NK-92 (cell line): ENCODE results near the gene GPR89B.
"Not testable (repeated sequence)": the region's sequence is repeated elsewhere in the genome, so short reads cannot be mapped to it uniquely, and the experiment has no call there.

Source experiments
- DNase-seq: peaks from one replicate; lab custom pipeline; 2025; ENCODE audit not compliant: unreplicated experiment; lab: John Stamatoyannopoulos, UW

Gene GPR89B

DNA sequence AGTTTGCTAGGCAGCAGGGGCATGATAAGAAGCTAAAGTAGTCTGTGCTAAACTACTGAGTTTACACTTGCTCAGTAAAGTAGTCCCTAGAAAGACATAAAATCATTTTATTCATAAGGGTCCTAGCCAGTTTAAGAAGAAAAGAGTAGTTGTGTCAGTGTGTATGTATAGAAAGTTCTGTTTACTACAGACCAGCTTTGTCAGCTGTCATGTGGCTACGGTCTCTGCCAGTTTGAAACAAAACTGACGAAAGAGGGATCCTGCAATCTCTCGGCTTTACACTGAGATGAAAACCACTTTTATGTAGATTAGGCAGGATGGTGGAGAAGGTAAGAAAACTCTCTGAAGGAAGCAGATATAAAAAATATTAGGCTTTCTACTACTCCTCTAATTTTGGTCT, 7.1 kb downstream of the GPR89B start:
- DNase-seq: not testable (repeated sequence)

DNA sequence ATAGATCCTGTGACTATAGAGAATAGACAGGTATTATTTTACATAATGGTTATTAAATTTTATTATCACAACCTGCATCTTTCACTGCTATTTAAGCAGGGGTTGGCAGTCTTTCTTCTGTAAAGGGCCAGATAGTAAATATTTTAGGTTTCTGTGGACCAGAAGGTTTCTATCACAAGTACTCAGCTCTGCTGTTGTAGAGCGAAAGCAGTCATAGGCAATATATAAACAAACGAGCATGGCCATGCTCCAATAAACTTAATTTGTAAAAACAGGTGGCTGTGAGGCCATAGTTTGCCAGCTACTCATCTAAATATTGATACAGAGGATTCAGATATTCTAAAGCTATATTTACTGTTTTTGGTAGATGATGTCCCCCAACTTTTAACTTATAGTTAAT, 12.2 kb downstream of the GPR89B start:
- DNase-seq: not testable (repeated sequence)

DNA sequence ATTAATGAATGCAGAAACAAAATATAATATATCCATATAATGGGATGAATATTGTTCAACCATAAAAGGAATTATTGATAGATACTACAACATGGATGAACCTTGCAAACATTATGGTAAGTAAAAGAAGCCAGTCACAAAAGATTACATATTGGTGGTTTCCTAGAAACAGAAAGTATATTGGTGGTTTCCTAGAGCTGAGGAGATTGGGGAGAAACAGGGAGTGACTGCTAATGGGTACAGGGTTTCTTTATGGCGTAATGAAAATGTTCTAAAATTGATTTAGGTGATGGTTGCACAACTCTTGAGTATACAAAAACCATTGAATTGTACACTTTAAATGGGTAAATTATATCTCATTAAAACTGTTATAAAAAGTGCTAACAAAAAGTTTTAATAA, 14.3 kb downstream of the GPR89B start:
- not testable (repeated sequence) for DNase-seq

DNA sequence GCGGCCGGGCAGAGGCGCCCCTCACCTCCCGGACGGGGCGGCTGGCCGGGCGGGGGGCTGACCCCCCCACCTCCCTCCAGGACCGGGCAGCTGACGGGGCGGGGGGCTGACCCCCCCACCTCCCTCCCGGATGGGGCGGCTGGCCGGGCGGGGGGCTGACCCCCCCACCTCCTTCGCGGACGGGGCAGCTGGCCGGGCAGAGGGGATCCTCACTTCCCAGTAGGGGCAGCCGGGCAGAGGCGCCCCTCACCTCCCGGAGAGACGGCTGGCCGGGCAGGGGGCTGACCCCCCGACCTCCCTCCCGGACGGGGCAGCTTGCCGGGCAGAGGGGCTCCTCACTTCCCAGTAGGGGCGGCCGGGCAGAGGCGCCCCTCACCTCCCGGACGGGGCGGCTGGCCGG, 21.3 kb downstream of the GPR89B start:
- DNase-seq: not testable (repeated sequence)

DNA sequence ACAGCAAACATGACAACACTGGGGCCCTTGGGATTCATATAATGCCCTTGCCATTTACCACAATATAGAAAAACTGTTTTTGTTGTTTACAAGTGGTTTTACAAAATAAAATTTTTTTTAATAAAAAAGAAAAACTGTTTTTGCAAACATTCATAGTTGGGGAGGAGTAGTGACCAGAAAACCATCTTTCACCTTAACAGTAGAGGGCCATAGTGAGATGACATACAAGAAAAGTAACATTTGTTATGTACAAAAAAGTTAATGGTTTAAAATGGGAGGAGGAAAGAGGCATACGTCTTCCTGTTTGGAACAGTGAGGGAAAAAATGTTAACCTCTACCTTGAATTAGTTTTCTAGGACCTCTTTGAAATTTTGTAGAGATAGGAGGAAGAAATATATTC, 30.7 kb downstream of the GPR89B start:
- not testable (repeated sequence) for DNase-seq

DNA sequence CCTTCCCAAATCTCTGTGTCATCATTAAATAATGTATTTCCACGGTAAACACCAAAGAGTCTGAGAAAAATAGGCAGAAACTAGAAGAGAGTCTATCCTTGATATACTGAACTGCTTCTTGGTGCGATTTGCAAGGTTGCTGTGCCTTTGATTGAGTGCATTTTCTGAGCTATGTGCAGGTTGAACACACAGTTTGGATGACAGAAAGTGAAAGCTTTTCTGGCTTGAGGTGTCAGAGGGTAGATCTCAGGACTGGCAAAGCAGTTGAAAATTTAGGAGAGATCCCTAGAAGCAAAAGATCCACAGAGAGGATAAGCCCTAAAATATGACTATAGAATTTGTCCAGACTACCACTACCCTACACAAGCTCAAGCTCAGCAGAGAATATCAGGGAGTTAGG, 31.5 kb downstream of the GPR89B start:
- DNase-seq: not testable (repeated sequence)

DNA sequence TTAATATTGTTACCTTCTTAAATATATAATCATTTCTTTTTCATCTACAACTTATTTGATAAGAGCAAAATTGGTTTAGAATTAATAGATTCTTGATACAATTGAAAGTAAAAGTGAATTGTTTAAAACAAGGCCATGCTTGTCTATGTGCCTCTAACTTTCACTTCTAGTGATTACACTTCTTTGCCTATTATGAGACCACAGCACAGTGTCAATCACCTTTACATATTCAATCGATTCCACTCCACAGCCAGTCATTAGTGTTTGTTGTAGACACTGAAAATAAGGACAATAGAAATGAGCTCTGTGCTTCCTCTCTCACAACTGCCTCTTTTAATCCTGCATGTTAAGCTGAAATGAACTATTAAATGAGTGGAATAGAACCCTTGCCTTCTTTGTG, 36.4 kb downstream of the GPR89B start:
- not testable (repeated sequence) for DNase-seq

DNA sequence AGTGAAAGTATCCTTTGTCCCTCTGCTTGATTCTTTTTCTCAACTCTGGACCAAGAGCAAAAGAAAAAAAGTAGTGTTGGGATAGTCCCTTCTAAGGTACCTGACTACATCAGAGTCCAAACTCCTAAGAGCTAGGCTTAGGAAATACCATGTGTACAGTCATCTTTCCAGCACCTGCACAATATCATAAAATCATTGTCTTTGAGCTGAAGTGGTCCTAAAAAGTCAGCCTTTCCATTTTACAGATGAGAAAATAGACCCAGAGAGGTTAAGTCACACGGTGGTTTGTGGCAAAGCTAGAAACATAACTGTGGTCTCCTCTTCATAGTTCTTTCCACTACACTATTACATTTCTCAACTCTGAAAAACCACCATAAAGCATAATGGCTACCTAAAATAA, 38.4 kb downstream of the GPR89B start:
- DNase-seq: not testable (repeated sequence)

DNA sequence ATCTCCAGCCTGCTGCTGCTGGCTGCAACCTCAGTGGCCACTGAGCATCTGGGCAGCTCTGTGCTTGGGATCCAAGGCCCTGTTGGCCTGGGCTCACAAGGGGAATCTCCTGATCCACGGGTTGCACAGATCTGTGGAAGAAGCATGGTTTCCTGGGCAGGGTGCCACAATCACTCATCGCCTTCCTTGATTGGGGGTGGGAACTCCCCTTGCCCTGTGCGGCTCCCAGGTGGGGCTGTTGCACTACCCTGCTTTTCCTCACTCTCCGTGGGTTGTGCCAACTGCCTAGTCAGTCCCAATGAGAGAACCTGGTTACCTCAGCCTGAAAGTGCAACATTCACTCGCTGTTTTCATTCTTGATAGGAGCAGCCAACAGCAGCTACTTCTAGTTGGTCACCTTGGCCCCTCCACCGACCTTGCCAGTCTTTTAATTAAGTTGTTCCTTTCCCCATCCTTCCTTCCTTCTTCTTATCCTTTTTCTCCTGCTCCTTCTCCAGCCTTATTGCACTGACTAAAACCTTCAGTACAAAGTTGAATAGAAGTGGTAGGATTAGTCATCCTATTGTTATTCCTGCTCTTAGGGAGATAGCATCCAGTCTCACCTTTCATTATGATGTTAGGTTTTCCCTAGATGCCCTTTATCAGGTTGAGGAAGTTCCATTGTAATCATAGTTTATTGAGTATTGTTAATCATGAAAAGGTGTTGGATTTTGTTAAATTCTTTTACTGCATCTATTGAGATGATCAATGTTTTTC, 50.9 kb downstream of the GPR89B start:
- DNase-seq: not testable (repeated sequence)

DNA sequence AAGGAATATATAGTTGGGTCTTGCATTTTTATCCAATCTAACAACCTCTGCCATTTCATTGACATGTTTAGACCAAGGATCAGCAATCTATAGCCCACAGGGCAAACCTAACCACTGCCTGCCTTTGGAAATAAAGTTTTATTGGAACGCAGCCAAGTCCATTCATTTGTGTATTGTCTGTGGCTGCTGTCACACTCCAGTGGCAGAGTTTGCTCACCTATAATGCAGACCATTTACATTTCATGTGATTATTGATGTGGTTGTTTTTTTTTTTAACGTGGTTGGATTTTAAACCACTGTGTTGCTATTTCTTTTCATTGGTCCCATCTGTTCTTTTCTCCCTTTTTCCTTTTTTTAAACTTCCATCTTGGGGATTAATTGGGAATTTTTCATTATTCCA, 57.2 kb downstream of the GPR89B start:
- DNase-seq: not testable (repeated sequence)

DNA sequence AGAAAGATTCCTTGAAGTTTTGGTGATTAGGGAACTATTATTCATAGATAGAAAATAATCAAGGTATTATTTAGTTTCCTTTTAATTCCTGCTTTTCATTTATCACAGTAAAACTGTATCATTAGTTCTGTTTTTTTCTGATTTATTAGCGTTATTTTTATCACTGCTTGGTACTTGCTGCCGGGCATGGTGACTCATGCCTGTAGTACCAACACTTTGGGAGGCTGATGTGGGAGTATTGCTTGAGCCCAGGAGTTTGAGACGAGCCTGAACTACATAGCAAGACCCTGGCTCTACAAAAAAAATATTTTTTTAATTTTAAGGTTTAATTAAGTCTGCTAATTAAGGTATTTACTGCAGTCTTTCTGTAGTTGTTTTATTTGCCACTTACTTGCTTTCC, 59.7 kb downstream of the GPR89B start:
- not testable (repeated sequence) for DNase-seq

DNA sequence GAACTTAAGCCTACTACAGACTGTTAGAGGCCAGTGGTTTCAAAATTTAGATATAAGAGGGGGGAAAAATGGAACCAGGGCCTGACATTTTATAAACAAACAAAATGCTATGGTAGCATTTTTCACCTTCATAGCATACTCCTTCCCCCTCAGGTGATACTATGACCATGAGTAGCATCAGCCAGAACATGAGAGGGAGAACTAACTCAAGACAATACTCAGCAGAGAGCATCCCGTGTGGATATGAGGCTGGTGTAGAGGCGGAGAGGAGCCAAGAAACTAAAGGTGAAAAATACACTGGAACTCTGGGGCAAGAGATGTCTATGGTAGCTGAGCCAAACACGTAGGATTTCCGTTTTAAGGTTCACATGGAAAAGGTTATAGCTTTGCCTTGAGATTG, 64.7 kb downstream of the GPR89B start:
- DNase-seq: not testable (repeated sequence)

DNA sequence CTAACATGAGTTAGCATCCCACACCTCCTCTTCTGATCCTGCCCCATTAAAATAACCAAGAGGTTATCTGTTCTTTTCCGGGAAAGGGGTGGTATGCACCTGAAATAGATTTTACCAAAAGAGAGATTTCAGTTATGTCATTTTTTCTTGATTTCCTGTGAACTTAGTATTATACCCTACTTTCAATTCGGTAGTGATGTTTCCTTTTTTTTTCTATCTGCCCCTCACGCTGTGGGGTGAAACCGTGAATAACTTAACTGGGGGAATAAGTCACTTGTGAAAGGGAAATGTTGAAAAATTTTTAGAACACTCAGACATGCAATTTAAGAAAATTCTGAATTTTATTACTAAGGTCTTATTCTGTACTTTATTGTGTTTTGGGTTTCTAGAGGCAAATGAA, 65.2 kb downstream of the GPR89B start:
- DNase-seq: not testable (repeated sequence)

DNA sequence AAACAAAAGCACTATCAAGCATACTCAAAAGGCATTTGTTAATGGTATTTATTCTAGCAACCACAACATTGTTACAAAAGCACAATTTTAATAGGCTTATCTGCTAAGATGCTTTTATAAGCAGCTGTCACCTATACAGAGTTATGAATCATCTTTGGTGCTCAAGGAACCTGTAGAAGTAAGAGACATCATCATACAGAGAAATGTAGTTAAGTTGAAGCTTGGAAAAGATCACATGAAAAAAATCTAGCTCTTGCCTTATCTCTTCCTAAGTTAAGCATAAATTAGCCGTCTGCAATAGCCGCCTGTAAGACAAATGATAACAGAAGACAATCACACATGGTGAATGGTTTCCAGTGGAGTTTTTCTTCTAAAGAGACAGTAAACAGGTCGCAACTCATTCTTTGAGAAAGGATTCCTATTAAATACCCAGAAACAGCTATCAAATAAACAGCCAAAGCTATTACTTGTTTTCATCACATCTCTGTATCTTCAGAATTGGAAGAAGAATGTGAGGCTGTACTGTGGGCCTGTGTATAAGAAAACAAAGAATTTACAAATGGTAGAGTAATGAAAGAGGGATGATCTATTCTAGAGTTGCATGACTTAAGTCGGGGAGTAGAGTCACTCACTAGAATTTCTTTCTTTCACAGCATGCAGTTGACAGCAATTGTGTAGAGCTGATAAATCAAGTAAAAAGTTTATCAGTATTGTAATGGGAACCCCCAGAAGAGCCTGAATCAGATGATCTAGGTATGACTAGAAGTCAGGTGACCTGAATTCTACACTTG, 65.8 kb downstream of the GPR89B start:
- not testable (repeated sequence) for DNase-seq

DNA sequence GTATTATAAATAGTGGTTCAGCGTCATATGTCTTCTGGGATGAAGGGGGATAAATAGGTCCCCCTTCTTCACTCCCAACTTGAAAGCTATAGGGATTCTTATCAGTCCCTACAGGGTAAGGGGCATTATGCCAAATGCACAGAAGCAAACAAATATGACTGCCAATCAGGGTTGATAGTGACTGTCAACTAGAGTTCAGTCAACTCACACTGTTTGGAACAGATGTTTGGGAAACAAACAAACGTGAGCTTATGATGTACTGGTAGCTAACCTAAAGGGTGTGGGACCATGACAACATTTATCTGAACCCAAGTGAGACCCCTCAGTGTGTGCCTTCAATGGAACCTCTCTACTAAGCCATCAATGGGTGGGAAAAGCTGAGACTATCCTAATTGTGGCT, 67.9 kb downstream of the GPR89B start:
- DNase-seq: not testable (repeated sequence)

DNA sequence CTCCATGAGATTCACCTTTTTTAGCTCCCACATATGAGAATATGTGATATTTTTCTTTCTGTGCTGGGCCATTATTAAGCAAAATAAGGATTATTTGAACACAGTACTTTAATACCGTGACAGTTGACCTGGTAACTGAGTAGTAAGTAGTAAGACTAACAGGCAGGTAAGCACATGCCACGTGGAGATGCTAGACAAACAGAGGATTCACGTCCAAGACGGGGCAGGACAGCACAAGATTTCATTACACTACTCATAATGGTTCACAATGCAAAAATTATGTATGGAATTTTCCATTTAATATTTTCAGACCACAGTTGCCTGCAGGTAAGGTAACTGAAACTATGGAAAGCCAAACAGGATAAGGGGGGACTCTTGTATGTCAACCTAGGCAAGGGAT, 79.5 kb downstream of the GPR89B start:
- not testable (repeated sequence) for DNase-seq

DNA sequence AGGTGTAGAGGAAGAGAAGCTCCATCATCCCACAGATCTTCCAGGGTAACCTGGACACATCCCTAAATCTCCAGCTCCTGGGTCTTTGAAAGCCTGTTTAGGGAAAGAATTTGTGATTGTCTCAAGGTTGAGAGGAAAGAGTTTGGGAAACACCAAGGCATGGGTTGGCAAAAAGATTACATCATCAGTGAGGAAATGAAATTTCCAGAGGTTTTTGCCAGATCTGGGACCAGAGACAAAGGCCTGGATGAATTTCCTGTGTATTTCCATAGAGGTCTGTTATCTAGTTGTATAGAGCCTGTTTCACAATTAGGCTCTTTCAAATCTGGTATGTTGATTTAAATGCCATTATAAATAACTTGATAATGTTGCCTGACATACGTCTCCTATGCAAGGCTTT, 82.3 kb downstream of the GPR89B start:
- DNase-seq: no peak

DNA sequence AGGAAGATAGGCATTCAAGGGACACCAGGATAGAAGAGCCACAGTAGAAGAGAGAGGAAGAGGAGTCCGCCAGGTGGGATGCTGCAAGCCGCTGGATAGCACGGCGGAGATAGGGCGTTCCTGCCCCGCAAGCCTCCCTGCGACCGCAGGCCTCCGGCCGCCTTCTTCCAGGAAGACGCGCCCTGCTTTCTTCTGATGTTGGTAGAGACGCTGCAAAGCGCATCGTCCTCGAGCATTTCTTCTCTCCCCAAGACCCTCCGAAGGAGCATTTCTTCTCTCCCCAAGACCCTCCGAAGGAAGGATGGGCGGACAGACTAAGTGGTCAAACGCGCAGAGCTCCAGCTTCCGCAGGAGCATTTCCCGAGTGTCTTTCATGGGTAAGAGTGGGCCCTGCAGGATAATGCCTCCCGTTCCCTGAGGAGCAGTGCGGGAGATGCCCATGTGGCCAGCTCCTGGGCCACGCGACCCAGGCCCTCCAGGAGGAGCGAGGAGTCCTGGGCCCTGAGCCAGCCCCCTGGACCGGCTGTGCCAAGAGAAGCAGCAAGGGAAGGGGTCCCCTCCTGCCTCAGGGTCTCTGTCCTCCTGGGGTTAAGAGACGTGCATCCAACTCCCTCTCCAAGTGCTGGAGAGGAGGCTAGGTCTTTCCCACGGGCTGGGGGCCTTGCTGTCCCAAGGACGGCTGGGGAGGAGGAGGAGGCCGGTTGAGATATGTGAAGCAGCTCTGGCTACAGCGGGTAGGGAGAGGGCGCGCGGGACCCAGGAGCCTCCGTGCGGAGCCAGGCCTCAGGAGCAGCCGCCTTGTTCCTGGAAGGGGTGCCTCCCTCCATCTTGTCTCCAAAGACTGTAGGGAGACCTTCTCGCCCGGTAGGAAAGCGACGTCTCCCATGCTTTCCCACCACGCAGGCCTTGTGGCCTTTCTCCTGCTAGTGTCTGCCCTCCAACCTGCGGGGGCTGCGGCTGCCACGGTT, 85.2 kb downstream of the GPR89B start:
- not testable (repeated sequence) for DNase-seq

DNA sequence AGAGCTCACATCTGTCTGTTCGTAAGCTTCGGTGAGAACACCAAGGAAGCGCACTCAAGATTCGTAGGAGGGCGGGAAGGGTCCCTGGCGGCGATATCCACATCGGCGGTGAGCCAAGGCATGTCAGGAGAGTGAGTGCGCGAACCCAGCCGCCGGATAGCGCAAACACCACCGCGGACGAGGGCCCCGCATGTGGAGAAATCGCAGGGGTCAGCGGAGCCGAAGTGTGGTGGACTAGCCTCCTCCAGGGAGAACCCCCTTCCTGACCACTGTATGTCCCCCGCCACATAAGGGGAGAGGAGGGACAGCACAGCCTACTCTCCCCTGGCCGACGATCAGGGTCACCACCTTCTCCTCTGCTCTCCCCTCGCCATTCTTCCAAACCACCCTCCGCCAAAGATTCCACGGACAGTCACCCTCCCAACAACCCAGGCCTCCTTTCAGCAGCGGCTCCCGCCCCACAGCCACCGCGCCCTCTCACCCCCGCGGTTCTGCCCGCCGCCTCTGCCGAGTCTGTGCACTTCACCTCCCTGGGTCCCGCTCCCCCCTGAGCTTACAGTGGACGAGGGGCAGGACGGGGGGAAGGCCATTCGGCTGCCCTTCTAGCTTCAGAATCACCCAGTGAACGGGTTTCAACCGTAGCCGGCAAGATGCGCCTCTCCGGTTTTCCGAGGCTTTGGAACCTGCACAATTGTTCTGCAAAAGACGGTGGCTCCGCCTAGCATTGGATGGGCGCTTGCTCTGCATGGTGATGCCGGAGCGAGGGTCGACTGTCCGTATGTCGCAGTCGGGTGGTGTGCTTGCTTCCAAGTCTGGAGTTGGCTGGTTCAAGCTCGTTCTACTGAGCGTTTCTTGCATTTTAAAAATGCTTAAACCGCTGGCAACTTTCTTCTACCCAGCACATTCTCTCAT, 86.3 kb downstream of the GPR89B start:
- DNase-seq: not testable (repeated sequence)

DNA sequence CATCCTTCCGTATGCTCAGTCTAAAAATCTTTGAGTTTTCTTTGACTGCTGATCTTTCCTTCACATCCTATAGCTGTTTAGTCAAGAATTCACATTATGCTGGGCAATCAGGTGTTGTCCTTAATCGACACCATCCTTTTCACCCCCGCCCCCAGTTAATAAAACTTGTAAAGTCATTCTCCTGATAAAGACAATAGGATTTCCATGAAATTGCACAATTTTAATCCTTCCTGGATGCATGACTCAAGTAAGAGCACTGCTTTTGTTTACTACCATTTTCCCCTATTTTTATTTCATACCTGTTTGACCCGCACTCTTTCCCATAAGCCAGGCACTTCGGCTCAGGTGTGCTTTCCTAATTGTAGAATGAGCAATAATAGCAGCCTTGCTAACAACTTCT, 96.7 kb downstream of the GPR89B start:
- DNase-seq: not testable (repeated sequence)
